Activated CD8-positive, alpha-beta T cell treated with anti-CD3 and anti-CD28 coated beads for 36 hours (primary cell): ENCODE data around the gene FASTK. TPM values are rescaled to one million over a fixed set of nuclear protein-coding genes. Genes with fewer than 3 reads are reported as not detected.

ENCODE experiments used
- ATAC-seq: fragments of 200-7000 bp; cut with Tn5 transposase; one replicate; pipeline ENCODE4 v1.10.0; 2021; ENCODE audit warnings: mild to moderate bottlenecking, moderate library complexity
- CTCF ChIA-PET: fragments of 350-600 bp; sonication (Branson Sonifier 250); formaldehyde crosslinking; loops from one replicate; lab custom pipeline; 2021; ENCODE audit warnings: antibody characterized with exemption; lab: Charles Lee
- POLR2A ChIA-PET: fragments of 350-600 bp; sonication (Branson Sonifier 250); formaldehyde crosslinking; loops from one replicate; lab custom pipeline; 2021; ENCODE audit warnings: antibody characterized with exemption; lab: Charles Lee
- DNase-seq: peaks from one replicate; pipeline ENCODE4 v3.0.0-alpha.2; 2020
- H3K27ac Mint-ChIP-seq: one replicate; pipeline ENCODE4 v1.8.0; 2021; ENCODE audit warnings: mild to moderate bottlenecking, mixed read lengths
- H3K27me3 Mint-ChIP-seq: one replicate; pipeline ENCODE4 v1.8.0; 2021; ENCODE audit warnings: mixed read lengths
- H3K36me3 Mint-ChIP-seq: one replicate; pipeline ENCODE4 v1.8.0; 2021; ENCODE audit warnings: low read depth, mixed read lengths
- H3K4me1 Mint-ChIP-seq: one replicate; pipeline ENCODE4 v1.8.0; 2021; ENCODE audit warnings: low read depth, mixed read lengths
- H3K4me3 Mint-ChIP-seq: one replicate; pipeline ENCODE4 v1.8.0; 2021; ENCODE audit warnings: mild to moderate bottlenecking, moderate library complexity, mixed read lengths
- H3K9me3 Mint-ChIP-seq: one replicate; pipeline ENCODE4 v1.8.0; 2021; ENCODE audit warnings: mixed read lengths
- intact Hi-C: fragments of 100-400 bp; cut with micrococcal nuclease; formaldehyde crosslinking; loops from one replicate; pipeline ENCODE4 v1.10.0; 2022
- total RNA-seq, 2 experiments: library from RNA; stranded (reverse); gene quantifications; one replicate each; pipeline ENCODE4 v1.2.3, GENCODE V29; 2021
- TF ChIP-seq, protein P1 (sequence below): fragments of 200-600 bp; IDR thresholded peaks from one replicate; pipeline ENCODE4 v1.8.0; 2022; ENCODE audit warnings: antibody characterized with exemption, mild to moderate bottlenecking

The FASTK gene
- total RNA-seq, 2 experiments from 2014 or later: 54.0 to 59.4 TPM

DNA sequence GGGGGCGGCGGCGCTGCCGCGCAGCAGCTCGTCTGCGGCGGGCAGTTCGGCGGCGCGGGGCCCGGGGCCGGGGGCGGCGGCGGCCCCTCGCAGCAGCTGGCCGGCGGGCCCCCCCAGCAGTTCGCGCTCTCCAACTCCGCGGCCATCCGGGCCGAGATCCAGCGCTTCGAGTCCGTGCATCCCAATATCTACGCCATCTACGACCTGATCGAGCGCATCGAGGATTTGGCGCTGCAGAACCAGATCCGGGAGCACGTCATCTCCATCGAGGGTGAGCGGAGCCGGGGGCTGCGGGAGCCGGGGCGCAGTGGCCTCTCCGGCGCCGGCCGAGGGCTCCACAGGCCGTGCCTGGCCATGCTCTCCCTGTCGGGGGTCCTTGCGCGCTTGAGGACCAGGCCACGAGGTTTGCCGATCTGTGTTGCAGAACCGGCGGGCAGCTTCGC is 6.2 kb upstream of the FASTK start:
- ATAC-seq (no peak), DNase-seq (peak; percentile 48)
- H3K27me3 Mint-ChIP-seq: peaks cover 22% of the 10 kb centered on the region
- POLR2A ChIA-PET: interaction anchor here (0.6 kb wide), 1 partner anchor 27 kb away, joined by 3 read pairs; no protein-coding TSS in a partner anchor
- CTCF ChIA-PET: interaction anchor here (0.9 kb wide), 1 partner anchor 58 kb away, joined by 4 read pairs; the partner anchor contains the start of gene ABCB8
- H3K36me3 Mint-ChIP-seq: peaks cover 4% of the 10 kb centered on the region
- H3K4me1 Mint-ChIP-seq: peaks cover 35% of the 10 kb centered on the region
- peak overlapping the region; percentile 68 for H3K27ac Mint-ChIP-seq
- TF ChIP-seq, protein P1, sequence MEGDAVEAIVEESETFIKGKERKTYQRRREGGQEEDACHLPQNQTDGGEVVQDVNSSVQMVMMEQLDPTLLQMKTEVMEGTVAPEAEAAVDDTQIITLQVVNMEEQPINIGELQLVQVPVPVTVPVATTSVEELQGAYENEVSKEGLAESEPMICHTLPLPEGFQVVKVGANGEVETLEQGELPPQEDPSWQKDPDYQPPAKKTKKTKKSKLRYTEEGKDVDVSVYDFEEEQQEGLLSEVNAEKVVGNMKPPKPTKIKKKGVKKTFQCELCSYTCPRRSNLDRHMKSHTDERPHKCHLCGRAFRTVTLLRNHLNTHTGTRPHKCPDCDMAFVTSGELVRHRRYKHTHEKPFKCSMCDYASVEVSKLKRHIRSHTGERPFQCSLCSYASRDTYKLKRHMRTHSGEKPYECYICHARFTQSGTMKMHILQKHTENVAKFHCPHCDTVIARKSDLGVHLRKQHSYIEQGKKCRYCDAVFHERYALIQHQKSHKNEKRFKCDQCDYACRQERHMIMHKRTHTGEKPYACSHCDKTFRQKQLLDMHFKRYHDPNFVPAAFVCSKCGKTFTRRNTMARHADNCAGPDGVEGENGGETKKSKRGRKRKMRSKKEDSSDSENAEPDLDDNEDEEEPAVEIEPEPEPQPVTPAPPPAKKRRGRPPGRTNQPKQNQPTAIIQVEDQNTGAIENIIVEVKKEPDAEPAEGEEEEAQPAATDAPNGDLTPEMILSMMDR: no peak
- H3K9me3 Mint-ChIP-seq: no peaks in the 10 kb centered on the region
- peak overlapping the region; percentile 80 for H3K4me3 Mint-ChIP-seq
- intact Hi-C loops: no loop called here

GRCh38 chr7:151085691-151086620 is 5.3 kb upstream of the FASTK start, which contains the start of gene AGAP3:
AGAP3 (plus strand) TSS chr7:151086475; CDS start chr7:151086742, 267 bp downstream.
- H3K36me3 Mint-ChIP-seq: peaks cover 4% of the 10 kb centered on the region
- DNase-seq (peak; percentile 50), ATAC-seq (peak; percentile 6)
- peaks cover 35% of the 10 kb centered on the region for H3K4me1 Mint-ChIP-seq
- peak within 1 kb of the TSS; percentile 80 for H3K4me3 Mint-ChIP-seq
- ChIA-PET POLR2A (interaction anchor here (0.6 to 1.8 kb wide), 5 partner anchors 8 to 72 kb away, joined by 3 to 4 read pairs (median 3); no protein-coding TSS in a partner anchor), CTCF (interaction anchor here (0.5 to 3.7 kb wide), 10 partner anchors 21 to 158 kb away, joined by 3 to 38 read pairs (median 4); partner anchors contain the start of gene GBX1)
- peak within 1 kb of the TSS; percentile 68 for H3K27ac Mint-ChIP-seq
- no peaks in the 10 kb centered on the region for H3K9me3 Mint-ChIP-seq
- TF ChIP-seq, protein P1: no peak
- intact Hi-C loops: no loop called here
- peaks cover 22% of the 10 kb centered on the region for H3K27me3 Mint-ChIP-seq

- POLR2A ChIA-PET: interaction anchor here (0.7 to 1.8 kb wide), 4 partner anchors 8 to 71 kb away, joined by 3 to 4 read pairs (median 4); no protein-coding TSS in a partner anchor
- peak overlapping the region; percentile 76 for H3K4me3 Mint-ChIP-seq
- CTCF ChIA-PET: interaction anchor here (0.5 to 3.7 kb wide), 10 partner anchors 22 to 159 kb away, joined by 3 to 38 read pairs (median 4); partner anchors contain the start of gene GBX1
- H3K36me3 Mint-ChIP-seq: peaks cover 6% of the 10 kb centered on the region
- H3K9me3 Mint-ChIP-seq: no peaks in the 10 kb centered on the region
- ATAC-seq (no peak), DNase-seq (no peak)
- H3K4me1 Mint-ChIP-seq: peaks cover 35% of the 10 kb centered on the region
- intact Hi-C loops: no loop called here
- peak overlapping the region; percentile 42 for H3K27ac Mint-ChIP-seq
- TF ChIP-seq, protein P1: no peak
- H3K27me3 Mint-ChIP-seq: peaks cover 22% of the 10 kb centered on the region
Measured at GRCh38 chr7:151085329-151085690, 4.7 kb upstream of the FASTK start.

- Mint-ChIP-seq H3K27ac (peak overlapping the region; percentile 46), H3K27me3 (peaks cover 18% of the 10 kb centered on the region), H3K4me3 (peak overlapping the region; percentile 99), H3K9me3 (no peaks in the 10 kb centered on the region), H3K4me1 (peaks cover 40% of the 10 kb centered on the region), H3K36me3 (peaks cover 15% of the 10 kb centered on the region)
- TF ChIP-seq, protein P1: no peak
- ATAC-seq (no peak), DNase-seq (no peak)
- POLR2A ChIA-PET: interaction anchor here (1.1 to 1.3 kb wide), 3 partner anchors 25 to 75 kb away, joined by 3 to 4 read pairs (median 3); partner anchors contain the start of gene ABCB8
- CTCF ChIA-PET: interaction anchor here (1.0 to 3.7 kb wide), 7 partner anchors 23 to 121 kb away, joined by 3 to 38 read pairs (median 3); no protein-coding TSS in a partner anchor
- intact Hi-C loops: loop anchor here (2.0 kb wide), 1 partner anchor 25 kb away; the partner anchor contains the start of gene SLC4A2
Measured at GRCh38 chr7:151083824-151084160, 3.2 kb upstream of the FASTK start.
